WTC11 (cell line): ENCODE results near the gene CSTF1.

Experiments used
- ATF2 ChIP-seq: sonication (generic); formaldehyde crosslinking; IDR thresholded peaks from 2 replicates; pipeline ENCODE4 v1.8.1; 2022; ENCODE audit warnings: low read depth, missing genetic modification reagents, borderline replicate concordance
- CTCF ChIP-seq: fragments of 200-600 bp; IDR thresholded peaks from 2 replicates; pipeline ENCODE4 v1.8.0; 2022; ENCODE audit warnings: antibody characterized with exemption
- E2F4 ChIP-seq: sonication (generic); formaldehyde crosslinking; IDR thresholded peaks from 2 replicates; pipeline ENCODE4 v1.8.1; 2022; ENCODE audit warnings: low read depth, mild to moderate bottlenecking, moderate library complexity, missing genetic modification reagents, borderline replicate concordance
- IRF1 ChIP-seq: sonication (generic); formaldehyde crosslinking; IDR thresholded peaks from 2 replicates; pipeline ENCODE4 v1.8.0; 2023; ENCODE audit warnings: missing genetic modification reagents
- IRF2 ChIP-seq: sonication (generic); formaldehyde crosslinking; IDR thresholded peaks from 2 replicates; pipeline ENCODE4 v1.8.0; 2022; ENCODE audit warnings: low read depth, missing genetic modification reagents, borderline replicate concordance
- JAZF1 ChIP-seq: fragments of 250-450 bp; sonication (Bioruptor Pico); IDR thresholded peaks from 2 replicates; pipeline ENCODE4 v1.9.0; 2021; ENCODE audit warnings: moderate library complexity, mild to moderate bottlenecking, inconsistent platforms
- RELA ChIP-seq: sonication (generic); formaldehyde crosslinking; IDR thresholded peaks from 2 replicates; pipeline ENCODE4 v1.8.1; 2022; ENCODE audit warnings: missing genetic modification reagents, mild to moderate bottlenecking, borderline replicate concordance
- SMAD4 ChIP-seq: sonication (generic); formaldehyde crosslinking; IDR thresholded peaks from 2 replicates; pipeline ENCODE4 v1.8.0; 2022; ENCODE audit warnings: mild to moderate bottlenecking, missing genetic modification reagents
- USF2 ChIP-seq: sonication (generic); formaldehyde crosslinking; IDR thresholded peaks from 2 replicates; pipeline ENCODE4 v1.8.1; 2023; ENCODE audit warnings: mild to moderate bottlenecking, missing genetic modification reagents, moderate library complexity
- ZNF121 ChIP-seq: sonication (generic); formaldehyde crosslinking; IDR thresholded peaks from 2 replicates; pipeline ENCODE4 v1.8.0; 2023; ENCODE audit warnings: missing genetic modification reagents
- ZNF138 ChIP-seq: sonication (generic); formaldehyde crosslinking; conservative IDR thresholded peaks from 2 replicates; pipeline ENCODE4 v1.8.1; 2022; ENCODE audit warnings: mild to moderate bottlenecking, moderate library complexity, missing genetic modification reagents

- no peak for TF ChIP-seq IRF1
- TF ChIP-seq RELA (CRISPR knock-in tag) = no peak
- TF ChIP-seq E2F4 (CRISPR knock-in tag) = no peak
- TF ChIP-seq ZNF138 = no peak
- no peak for TF ChIP-seq CTCF
- TF ChIP-seq IRF2 (CRISPR knock-in tag) = no peak
- no peak for TF ChIP-seq USF2
- no peak for TF ChIP-seq SMAD4 (CRISPR knock-in tag)
- TF ChIP-seq ATF2 (CRISPR knock-in tag) = no peak
- no peak for TF ChIP-seq ZNF121 (CRISPR knock-in tag)
- TF ChIP-seq JAZF1 (CRISPR knock-in tag) = no peak
Measured at GRCh38 chr20:56411759-56412472, 19.5 kb downstream of the CSTF1 start, which contains the start of gene CASS4.
